GM19099 (cell line): ENCODE data around the gene GAPT.

ENCODE experiments used
- POLR2A ChIP-seq: IDR thresholded peaks from 3 replicates; pipeline ENCODE4 v1.6.1; 2011; ENCODE audit warnings: low read depth; ENCODE audit not compliant: insufficient read length; ENCODE audit errors: extremely low read depth

The GAPT gene

DNA sequence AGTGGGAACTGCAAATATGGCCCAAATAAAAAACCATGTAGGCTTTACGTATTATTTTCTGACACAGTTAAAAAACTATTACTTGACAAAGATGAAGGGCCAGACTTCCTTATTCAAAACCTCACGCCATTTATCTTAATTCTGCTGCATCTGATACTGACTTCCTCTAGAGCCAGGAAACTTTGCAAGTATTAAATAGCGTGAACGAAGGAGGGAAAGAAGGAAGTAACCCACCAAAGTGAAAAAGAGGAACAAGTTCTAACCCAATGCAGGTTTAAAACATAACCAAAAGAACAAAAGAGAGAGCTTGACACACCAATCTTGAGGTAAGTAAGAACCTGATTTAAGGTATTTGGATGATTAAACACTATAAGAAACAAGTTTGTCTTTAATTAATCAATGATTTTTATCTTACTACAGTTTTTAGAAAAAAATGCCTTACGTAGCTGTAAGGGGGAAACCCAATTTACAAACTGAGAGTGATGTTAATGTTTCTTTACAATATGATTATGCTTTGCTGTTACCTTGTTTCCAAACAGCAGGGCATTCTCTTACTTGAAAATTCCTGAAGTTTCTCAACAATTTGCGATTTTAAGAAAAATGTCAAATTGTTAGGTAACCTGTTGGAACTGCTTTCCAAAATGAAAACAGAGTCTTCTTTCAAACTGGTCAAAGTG, at the start of gene GAPT:
GAPT (plus strand) TSS at position 220 of the 677 bp plus-strand sequence. CDS start 3,102 bp downstream, outside the sequence.
- no peak for TF ChIP-seq POLR2A

DNA sequence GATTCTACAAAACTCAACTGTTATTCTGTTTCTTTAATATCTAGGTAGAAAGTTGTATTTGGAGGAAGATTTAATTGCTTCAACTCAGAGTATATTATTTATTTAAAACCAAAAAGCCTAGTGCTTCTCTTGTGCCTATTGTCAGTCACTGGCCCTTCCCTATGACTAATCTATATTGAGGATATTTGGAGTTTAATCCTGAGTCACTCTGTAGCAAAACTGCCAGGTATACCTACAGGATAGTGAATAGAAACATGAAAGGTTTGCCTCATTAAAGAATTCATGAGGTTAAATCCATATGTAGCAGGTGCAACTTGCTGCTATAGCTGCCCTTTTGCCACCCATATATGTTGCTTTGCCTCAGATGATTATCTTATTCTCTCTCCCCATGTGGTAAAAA, 46.4 kb upstream of the GAPT start:
- no peak for TF ChIP-seq POLR2A

DNA sequence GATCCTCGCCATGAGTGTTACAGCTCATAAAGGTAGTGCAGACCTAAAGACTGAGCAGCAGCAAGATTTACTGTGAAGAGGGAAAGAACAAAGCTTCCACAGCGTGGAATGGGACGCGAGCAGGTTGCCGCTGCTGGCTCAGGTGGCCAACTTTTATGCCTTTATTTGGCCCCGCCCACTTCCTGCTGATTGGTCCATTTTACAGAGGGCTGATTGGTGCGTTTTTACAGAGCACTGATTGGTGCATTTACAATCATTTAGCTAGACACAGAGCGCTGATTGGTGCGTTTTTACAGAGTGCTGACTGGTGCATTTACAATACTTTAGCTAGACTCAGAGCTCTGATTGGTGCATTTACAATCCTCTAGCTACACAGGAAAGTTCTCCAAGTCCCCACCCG, 45.2 kb upstream of the GAPT start:
- no peak for TF ChIP-seq POLR2A

DNA sequence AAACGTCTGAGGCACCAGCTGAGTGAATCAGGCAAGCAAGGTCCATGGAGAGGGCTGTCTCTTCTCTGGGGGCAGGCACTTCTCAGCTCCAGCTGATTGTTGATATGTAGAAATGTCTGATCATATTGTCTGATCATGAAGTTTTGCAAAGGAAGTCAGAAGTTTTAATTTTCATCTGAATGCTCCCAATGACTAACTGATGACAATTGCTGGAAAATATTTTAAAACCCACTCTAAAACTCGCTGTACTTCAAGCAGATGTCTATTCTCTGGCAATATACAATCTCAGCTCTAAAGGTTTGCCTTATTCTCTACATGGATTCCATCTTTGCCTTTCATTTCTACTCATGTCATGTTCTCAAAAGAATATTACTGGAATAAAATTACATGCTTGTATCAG, 44.0 kb upstream of the GAPT start:
- no peak for TF ChIP-seq POLR2A

- no peak for TF ChIP-seq POLR2A
Measured at GRCh38 chr5:58450018-58450417, 41.2 kb upstream of the GAPT start.

- no peak for TF ChIP-seq POLR2A
Measured at GRCh38 chr5:58450811-58451629, 40.2 kb upstream of the GAPT start.

- no peak for TF ChIP-seq POLR2A
Measured at GRCh38 chr5:58451732-58452565, 39.3 kb upstream of the GAPT start.

DNA sequence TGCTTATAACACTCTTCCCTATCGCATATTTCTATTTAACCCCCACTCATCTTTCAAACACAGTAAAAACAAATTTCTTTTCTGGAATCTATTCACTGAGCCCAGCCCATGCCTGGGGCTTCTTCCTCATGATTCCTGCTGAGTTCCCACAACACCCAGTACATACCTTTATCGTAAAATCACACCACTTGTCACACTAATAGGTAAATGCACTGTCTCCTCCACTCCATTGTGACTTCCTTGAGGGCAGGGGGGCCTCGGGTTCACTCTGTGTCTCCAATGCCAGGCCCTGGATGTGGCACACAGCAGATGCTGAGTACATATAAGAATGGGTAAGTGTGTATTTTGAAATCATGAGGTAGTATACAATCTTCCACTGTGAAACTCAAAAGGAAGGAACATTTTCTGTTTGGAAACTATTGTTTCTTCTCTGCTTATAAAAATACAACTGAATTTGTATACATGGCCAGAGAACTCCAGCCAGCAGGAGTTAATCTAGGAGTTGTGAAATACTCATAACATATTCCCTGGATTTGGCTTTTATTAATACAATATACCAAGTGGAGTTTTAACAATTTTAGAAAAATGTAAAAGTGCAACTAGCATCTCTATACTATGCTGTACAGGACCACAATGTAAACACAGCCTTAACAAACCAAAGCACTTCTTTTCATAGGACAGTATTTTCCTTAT, 38.5 kb upstream of the GAPT start:
- no peak for TF ChIP-seq POLR2A

GRCh38 chr5:58453306-58453705, 37.9 kb upstream of the GAPT start:
- no peak for TF ChIP-seq POLR2A

DNA sequence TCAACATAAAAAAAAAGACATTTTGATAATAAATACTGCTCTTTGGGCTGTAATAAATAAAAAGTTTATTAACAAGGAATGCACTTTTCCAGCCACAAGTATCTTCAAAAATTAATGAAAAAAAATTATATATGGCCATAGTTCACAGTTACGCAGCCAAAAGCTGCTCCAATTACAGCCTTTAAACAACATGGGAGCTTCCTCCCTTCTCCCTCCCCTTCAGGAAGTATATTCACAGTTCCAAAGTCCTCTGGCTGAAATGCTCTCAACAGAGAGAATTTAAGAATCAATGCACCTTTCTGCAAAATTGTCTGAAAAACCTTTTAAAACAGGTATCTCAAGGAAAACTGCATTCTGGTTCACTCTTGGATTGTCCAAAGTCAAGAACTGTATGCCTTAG, 37.2 kb upstream of the GAPT start:
- no peak for TF ChIP-seq POLR2A

DNA sequence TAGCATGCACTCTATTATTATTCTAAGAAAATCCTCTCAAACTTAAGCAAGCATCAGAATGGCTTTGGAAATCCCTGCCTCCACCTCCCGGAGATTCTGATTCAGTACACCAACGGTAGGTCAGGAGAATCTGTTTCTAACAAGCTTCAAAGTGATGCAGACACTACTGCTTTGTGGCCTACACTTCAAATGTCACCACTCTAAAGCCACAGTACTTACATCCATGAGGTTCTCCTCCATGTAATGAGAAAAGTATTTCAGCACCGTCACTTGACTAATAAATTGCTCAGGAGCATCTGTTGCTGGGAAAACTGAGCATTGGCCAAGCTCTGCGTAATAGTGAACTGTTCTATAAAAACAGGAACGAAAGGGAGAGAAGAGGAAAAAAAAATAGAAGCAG, 36.2 kb upstream of the GAPT start:
- TF ChIP-seq POLR2A, result no peak

- no peak for TF ChIP-seq POLR2A
Measured at GRCh38 chr5:58455480-58455879, 35.8 kb upstream of the GAPT start.

GRCh38 chr5:58456026-58456425, 35.2 kb upstream of the GAPT start:
- TF ChIP-seq POLR2A, result no peak

DNA sequence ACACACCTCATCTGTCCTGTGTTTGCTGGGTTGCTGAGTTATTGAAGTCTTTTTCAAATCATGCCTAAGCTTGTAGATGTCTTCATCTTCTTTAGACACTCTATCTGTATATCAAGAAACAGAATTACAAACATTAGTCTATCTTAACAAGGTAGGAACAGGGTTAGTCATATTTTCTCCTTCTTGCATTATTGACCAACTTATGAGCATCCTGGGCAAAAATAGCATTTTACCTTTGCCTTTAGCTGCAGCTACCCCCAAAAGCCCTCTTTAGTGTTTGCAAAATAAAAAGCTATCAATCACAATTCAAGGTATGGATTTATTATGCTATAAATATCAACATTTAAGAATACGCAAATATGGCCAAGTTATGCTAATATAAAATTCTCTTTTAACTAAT, 34.7 kb upstream of the GAPT start:
- no peak for TF ChIP-seq POLR2A

DNA sequence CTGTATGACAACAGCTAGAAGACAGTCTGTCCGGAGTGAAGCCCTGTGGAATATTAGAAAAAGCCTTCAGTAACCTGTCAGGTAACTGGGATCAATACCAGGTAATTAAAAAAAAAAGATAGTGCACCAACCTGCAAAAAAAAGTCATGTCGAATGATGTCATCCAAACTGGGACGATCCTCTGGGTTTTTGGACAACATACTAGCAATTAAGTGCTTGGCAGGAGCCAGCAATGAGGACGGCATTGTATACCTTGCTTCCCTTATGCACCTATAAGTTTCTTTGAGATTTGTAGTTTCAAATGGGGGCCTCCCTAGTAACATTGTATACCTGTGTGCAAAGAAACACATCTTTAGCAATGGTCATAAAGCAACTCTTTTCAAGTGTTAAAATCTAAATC, 34.2 kb upstream of the GAPT start:
- TF ChIP-seq POLR2A, result no peak
